Peyer's patch (tissue), 4 donors: ENCODE data around the gene MET.

ENCODE experiments used
- POLR2A ChIP-seq, 2 donors: fragments of 450-650 bp; IDR thresholded peaks; one replicate each; pipeline ENCODE4 v1.5.1; 2017; ENCODE audit warnings: antibody characterized with exemption in 2 of 2, mild to moderate bottlenecking in 2 of 2, moderate library complexity in 2 of 2
- TF ChIP-seq, protein P1 (sequence below), 6 experiments: fragments of 450-650 bp in 4 of 6; fragments of 200-600 bp in 2 of 6; sonication (generic) in 1 of 6; IDR thresholded peaks; one replicate each; pipeline ENCODE4 v1.5.1; 2017 to 2019; ENCODE audit warnings: antibody characterized with exemption in 6 of 6, mild to moderate bottlenecking in 3 of 6, moderate library complexity in 1 of 6

GRCh38 chr7:116652793-116653192, 19.2 kb upstream of the MET start:
- TF ChIP-seq POLR2A (IDR thresholded peaks at IDR 0.05), result no peak
- TF ChIP-seq, protein P1, sequence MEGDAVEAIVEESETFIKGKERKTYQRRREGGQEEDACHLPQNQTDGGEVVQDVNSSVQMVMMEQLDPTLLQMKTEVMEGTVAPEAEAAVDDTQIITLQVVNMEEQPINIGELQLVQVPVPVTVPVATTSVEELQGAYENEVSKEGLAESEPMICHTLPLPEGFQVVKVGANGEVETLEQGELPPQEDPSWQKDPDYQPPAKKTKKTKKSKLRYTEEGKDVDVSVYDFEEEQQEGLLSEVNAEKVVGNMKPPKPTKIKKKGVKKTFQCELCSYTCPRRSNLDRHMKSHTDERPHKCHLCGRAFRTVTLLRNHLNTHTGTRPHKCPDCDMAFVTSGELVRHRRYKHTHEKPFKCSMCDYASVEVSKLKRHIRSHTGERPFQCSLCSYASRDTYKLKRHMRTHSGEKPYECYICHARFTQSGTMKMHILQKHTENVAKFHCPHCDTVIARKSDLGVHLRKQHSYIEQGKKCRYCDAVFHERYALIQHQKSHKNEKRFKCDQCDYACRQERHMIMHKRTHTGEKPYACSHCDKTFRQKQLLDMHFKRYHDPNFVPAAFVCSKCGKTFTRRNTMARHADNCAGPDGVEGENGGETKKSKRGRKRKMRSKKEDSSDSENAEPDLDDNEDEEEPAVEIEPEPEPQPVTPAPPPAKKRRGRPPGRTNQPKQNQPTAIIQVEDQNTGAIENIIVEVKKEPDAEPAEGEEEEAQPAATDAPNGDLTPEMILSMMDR (IDR thresholded peaks at IDR 0.05), result no peak
